Left forelimb (tissue), 1 donor: ENCODE measurements around the gene RADIL.

Experiments
- DNase-seq: peaks from one replicate; pipeline ENCODE4 v3.0.0-alpha.2; 2018; ENCODE audit warnings: low spot score

Gene RADIL

DNA sequence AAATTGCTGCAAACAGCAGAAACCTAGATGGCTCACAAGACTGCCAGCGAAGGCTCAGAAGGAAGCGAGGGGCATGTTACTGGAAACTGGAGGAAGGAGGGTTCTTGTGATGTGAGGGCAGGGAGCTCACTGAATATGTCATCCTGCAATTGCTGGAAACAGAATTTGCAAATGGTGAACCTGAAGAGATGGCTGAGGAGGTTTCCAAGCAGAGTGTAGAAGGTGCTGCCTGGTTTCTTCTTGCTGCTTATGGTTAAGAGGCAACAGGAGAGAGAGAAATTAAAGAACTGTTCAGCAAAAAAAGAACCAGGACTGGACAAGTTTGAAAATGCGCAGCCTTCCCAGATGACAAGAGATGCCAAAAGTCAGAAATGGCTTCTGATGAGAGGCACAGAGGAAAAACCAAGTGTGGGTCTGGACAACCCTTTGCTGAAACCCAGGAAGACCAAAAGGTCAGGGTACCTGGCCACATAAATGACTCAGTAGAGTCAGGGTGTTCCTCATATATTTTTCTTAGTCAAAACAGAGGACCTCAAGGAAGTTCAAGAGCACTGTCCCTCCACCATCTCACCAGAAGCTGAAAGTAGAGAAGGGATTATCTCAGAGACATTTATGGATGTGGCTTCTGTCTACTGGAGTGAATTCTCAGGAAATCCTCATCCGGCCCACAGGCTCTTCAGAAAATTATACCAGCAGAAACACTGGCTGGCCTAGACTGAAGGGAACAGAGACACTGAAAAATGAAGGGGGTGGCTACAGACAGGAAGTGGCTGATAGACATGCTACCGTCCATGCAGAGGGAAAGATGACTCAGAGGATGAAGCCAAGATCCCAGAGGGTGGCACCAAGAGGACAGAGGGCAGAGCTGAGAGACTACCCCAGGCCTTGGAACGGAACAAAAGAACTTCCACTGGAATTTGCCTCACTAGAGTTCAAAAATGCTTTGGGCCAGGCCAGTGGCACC, 31.8 kb downstream of the RADIL start:
- DNase-seq: no peak

- no peak for DNase-seq
These were observed 33.2 kb downstream of the RADIL start for GRCh38 chr7:4850262-4850795.

DNA sequence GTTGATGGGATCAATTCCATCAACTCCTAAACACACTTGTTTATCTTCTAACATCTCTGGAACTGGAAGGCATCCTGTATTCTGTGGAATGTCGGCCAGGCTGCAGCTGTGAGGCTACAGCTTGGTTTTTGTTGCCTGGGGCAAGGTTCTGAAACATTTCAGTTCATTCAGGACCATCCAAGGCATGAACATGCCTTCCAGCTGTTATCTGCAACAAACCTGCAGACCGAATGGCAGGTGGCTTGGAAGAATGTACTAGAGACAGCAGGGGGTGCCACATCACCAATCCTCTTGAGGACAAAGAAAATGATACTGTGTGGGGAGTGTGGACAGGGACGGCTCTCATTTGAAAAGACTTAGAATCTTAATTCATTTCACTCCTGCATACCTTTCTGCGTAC, 34.1 kb downstream of the RADIL start:
- DNase-seq: no peak

DNA sequence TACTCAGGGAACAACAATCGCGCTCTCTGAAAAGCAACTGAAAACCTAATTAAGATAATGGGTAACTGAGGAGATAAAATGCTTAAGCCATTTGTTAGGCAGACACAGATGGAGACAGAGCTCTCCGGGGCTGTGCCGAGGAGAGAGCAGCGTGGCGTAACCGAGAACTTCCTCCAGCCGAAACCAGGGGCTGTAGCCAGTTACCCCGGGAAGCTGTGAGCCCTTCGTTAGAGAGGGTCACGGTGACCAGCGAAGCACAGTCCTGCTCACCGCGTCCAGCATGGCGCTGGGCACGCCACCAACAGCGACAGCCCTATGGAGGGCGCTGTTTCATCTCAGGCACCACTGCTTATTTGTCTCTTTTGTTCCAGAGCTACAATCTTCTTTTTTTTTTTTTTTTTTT, 37.8 kb downstream of the RADIL start:
- DNase-seq: no peak

DNA sequence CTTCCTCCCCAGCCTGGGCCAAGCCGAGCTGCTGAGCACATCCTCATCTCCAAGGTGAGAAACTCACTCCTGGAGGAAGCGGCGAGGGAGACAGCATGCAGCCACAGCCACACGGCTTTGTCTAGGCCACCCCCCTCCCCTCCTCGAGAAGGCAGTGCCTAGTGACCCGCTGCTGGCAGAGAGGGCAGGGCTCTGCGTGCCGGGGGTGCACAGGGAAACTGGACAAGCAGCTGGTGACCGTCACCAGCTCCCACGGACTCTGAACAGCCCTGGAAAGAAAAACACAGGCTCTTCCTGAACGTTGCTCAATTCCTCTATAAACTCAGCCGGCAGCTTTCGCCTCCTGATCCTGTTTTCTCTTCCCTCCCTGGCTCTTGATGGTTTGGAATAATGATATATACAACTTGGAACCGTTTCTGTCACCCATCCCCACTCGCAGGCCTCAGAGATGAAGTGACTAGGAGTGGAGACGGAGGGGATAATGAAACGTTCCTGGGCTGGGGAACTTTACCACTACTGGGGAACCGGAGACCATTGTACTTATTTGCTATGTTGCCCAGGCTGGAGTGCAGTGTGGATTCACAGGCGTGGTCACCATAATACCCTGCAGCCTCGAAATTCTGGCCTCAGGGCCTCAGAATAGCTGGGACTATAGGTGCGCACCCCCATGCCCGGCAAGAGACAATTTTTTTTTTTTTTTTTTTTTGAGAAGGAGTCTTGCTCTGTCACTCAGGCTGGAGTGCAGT, 41.0 kb downstream of the RADIL start:
- DNase-seq: no peak

GRCh38 chr7:4841836-4842235, 41.7 kb downstream of the RADIL start:
- DNase-seq: no peak

- no peak for DNase-seq
These were observed 42.3 kb downstream of the RADIL start for GRCh38 chr7:4841007-4841784.

- DNase-seq: no peak
These were observed 43.4 kb downstream of the RADIL start for GRCh38 chr7:4840079-4840501.

DNA sequence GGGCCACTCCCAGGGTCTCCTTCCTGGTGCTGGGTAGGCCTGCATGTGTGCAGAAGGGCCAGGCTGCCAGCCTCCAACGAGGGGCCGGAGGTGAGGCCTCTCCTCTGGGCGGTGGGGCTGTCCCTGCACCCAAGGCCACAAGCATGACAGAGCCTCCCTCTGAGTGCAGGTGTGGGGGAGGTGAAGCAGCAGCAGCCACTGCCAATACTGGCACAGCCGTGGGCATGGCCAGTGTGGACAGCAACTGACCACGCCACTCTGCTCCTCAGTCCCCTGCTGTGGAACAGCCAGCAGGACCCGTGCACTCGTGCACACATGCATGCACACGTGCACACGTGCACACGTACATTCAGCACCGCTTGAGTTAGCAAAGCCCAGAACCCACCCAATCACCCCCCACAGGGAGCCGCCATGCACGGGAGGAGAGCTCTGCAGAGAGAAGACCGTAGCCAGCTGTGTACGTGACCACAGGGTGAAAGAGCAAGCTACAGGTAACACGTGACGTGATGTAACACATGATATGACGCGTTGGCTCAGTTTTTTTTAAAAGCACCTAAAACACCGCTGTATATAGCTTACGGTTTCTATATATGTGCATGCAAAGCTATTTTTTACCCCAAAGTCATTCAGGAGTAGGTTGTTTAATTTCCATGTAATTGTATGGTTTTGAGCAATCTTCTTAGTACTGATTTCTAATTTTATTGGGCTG, 44.7 kb downstream of the RADIL start:
- DNase-seq: peak; percentile 56

DNA sequence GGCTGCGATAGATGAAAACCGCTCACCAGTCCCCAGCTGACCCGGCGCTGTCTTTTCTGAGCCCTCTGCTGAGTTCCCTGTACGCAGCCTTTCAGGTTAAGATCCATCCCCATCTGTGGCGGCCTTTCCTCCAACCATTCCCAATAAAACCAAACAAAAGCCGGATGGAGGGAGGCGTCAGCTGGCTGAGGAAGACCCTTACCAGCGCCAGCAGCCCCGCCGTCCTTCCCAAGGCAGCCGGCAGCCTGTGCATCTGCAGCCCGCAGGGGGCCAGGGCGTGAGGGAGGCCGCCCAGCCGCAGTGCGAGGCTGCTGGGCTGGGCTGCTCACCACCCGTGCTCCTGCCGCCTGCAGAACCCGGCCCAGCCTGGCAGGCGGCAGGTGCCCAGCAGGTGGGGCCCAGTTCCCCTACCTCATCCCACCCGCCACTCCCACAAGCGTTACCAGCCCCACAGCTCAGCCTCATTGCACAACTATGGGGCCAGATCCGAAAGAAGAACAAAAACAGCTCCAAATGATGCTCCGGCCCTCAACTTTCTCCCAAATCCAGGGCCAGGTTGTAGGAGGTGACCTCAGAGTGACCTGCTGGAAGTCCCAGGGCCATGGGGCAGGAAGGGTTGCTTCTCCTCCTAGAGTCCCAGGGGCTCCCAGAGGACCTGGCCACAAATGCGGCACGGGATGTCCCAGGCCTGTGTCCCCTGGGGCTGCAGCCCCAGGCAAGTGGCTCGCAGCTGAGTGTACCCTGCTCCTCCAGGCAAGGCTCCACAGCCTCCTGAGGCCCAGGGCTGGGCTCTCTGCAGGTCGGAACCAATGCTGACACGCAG, 45.5 kb downstream of the RADIL start:
- DNase-seq: peak; percentile 66

GRCh38 chr7:4837041-4837802, 46.3 kb downstream of the RADIL start:
- DNase-seq: peak; percentile 66

DNA sequence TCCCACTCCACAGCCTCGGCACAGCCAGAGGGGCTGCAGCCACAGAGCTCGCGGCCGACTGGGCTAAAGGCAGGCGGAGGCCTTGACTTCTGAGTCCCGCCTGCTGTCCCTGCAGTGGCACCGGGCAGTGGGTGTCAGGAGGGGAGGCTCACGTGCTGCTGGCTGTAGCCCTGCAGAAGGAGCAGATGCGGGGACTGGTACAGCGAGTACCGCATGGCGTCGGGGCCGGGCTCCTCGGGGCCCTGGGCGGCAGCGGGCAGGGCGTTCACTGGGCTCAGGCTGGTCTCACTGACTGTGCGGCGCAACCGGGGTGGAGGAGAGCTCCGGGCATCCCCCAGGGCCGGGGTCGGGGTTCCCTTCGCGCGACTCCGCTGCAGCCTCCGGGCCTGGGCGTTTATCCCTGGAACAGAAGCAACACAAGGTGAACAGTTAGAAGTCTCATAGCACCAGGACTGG, 47.3 kb downstream of the RADIL start:
- DNase-seq: no peak

DNA sequence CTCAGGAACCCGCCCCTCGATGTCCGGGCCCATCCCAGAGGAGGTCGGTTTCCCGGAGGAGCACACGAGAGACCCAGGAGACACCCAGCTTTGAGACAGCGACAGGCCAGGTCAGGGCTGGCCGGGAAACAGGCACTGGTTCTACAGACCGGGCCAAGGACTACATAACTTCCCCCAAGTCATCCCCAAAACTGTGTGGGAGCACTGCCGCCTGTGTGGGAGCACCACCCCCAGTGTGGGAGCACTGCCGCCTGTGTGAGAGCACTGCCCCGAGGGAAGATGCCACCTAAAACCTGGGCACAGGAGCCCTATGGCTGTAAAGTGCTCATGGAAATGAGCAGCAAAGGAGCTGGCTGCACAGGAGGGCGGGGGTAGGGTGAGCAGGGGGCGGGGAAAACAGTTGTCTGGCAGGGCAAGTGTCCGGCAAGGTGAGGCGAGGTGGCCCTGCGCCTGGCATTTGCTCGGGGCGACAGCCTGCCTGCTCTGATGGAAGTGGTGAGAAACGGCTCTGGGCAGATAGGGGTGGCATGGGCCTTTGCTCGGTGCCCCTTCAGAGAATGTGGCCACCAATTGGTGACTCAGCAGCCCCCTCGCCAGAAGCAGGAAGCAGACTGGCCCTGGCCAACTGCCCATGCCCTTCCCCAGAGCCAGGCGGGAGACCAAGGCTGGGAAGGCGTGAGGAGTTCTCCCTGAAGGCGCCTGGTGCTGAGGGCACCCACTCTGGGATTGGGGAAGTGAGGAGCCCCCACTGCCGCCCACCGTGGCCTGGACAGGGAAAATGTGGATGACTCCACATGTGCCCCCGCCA, 47.9 kb downstream of the RADIL start:
- DNase-seq: no peak

GRCh38 chr7:4834601-4835397, 48.7 kb downstream of the RADIL start:
- no peak for DNase-seq

- no peak for DNase-seq
These were observed 49.6 kb downstream of the RADIL start for GRCh38 chr7:4833691-4834600.

GRCh38 chr7:4833176-4833575, 50.3 kb downstream of the RADIL start:
- DNase-seq: no peak

DNA sequence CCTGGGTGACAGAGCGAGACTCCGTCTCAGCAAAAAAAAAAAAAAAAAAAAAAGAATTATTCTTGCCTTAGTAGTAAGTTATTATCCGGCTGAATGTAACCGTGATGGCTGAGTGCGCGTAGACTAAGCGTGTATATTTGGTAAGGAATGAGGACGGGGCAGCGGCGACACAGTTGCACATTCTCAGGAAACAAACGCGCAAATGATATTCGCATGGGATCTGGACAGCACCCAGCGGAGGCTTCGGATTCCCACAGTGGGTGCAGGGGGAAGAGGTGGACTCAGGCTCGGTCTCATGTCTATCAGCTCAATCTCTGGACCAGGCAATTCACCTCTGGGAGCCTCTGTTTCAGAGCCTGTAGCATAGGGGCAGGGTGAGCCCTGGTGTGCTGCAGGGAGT, 50.8 kb downstream of the RADIL start:
- DNase-seq: no peak
